ENCODE measurements around the gene ELANE.
A peak's percentile ranks its signal among the peaks of the same experiment; 100 is the strongest.
"Not testable (repeated sequence)": the region's sequence is repeated elsewhere in the genome, so short reads cannot be mapped to it uniquely, and the experiment has no call there.

The ELANE gene

DNA sequence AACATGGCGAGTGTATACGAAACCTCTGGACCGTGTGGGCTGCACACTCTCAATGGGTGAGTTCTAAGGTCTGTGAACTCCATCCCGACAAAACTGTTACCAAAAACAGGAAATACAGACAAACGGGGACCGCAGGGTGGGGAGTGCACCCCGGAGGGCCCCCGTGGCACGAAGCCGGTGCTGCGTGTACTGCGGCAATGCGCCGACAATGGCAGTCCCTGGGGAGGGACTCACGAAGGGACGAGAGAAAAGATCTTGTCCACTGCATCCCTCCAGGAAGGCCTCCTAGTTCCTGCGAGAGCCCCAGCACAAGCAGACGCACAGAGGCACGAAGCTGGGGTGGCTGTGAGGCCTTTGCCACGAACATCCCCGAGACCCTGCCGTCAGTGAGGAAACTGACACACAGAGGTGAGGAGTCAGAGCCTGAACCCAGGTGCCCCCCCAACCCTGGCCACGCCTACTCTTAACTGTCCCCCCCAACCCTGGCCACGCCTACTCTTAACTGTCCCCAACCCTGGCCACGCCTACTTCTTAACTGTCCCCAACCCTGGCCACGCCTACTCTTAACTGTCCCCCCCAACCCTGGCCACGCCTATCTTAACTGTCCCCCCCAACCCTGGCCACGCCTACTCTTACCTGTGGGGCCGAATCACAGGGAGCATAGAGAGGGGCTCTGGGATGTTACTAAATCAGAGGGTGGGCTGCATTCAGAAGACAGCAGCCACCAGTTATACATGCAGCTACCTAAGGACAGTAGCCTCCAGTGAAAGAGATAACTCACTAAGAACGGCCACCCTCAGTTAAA, 36.7 kb downstream of the ELANE start:
- H3K4me1 ChIP-seq (ENCODE audit: control insufficient read depth, insufficient read depth, low read length): no peaks in the 10 kb centered on the region
- H3K9me3 ChIP-seq (replicated peaks; ENCODE audit: low read length): no peaks in the 10 kb centered on the region
- peaks cover 36% of the 10 kb centered on the region for H3K36me3 ChIP-seq (ENCODE audit: insufficient read depth, low read length)
- no peak overlapping the region for H3K9ac ChIP-seq (ENCODE audit: low read depth, low read length)
- no peak overlapping the region for H3K4me3 ChIP-seq (ENCODE audit: low read length)
- no peak overlapping the region for H3K4me2 ChIP-seq (ENCODE audit: low read length)
- no peaks in the 10 kb centered on the region for H3K27me3 ChIP-seq (ENCODE audit: control insufficient read depth, insufficient read depth, low read length)

DNA sequence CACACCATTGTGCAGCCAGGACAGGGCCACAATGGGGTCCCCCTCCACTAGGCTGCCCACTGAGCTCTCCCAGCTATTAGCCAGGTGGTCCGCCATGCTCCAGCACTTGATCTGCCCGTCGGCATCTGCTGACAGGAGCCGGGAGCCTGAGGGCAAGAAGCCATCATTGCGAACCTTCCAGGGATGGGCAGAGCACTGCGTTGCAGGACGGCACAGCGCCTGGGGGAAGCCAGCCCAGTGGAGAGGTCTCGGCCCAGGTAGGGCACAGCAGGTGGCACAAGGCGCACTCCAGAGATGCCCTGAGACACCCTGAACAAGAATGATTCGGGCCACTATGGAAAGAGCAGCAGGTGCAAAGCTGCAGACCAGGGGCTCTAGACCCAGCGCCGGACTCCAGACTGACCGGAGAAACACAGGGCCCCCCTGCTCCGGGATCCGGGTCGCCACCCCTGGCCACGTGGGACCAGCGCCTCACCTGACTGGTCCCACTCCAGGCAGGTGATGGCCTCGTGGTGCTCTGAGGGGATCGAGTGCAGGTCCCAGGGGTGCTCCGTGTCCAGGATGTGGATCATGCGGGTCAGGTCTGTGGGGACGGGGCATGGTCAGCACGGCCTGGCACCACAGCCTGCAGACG, 37.7 kb downstream of the ELANE start:
- H3K4me2 ChIP-seq (ENCODE audit: low read length): no peak overlapping the region
- H3K36me3 ChIP-seq (ENCODE audit: insufficient read depth, low read length): peaks cover 36% of the 10 kb centered on the region
- H3K27me3 ChIP-seq (ENCODE audit: control insufficient read depth, insufficient read depth, low read length): no peaks in the 10 kb centered on the region
- H3K4me1 ChIP-seq (ENCODE audit: control insufficient read depth, insufficient read depth, low read length): no peaks in the 10 kb centered on the region
- no peak overlapping the region for H3K4me3 ChIP-seq (ENCODE audit: low read length)
- H3K9ac ChIP-seq (ENCODE audit: low read depth, low read length): no peak overlapping the region
- no peaks in the 10 kb centered on the region for H3K9me3 ChIP-seq (replicated peaks; ENCODE audit: low read length)

DNA sequence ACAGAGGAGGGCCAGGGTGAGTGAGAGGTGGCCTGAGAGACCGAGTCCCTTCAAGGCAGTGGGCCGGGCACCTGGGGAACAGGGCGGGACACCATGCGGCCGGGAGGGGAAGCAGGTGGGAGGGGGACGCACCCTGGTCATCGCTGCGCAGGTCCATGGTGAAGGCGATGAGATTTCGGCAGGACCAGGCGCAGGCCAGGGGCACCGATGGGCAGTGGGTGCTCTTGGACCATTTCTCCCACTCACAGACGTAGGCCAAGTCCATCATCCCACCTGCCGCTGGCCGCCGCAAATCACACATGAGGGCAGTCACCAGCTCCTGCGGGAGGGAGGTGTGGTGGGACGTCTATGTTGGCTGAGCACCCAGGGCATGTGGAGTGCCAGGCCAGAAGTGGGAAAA, 38.7 kb downstream of the ELANE start:
- H3K9me3 ChIP-seq (replicated peaks; ENCODE audit: low read length): no peaks in the 10 kb centered on the region
- no peak overlapping the region for H3K4me3 ChIP-seq (ENCODE audit: low read length)
- peaks cover 28% of the 10 kb centered on the region for H3K36me3 ChIP-seq (ENCODE audit: insufficient read depth, low read length)
- H3K4me2 ChIP-seq (ENCODE audit: low read length): no peak overlapping the region
- no peak overlapping the region for H3K9ac ChIP-seq (ENCODE audit: low read depth, low read length)
- H3K27me3 ChIP-seq (ENCODE audit: control insufficient read depth, insufficient read depth, low read length): no peaks in the 10 kb centered on the region
- H3K4me1 ChIP-seq (ENCODE audit: control insufficient read depth, insufficient read depth, low read length): no peaks in the 10 kb centered on the region

DNA sequence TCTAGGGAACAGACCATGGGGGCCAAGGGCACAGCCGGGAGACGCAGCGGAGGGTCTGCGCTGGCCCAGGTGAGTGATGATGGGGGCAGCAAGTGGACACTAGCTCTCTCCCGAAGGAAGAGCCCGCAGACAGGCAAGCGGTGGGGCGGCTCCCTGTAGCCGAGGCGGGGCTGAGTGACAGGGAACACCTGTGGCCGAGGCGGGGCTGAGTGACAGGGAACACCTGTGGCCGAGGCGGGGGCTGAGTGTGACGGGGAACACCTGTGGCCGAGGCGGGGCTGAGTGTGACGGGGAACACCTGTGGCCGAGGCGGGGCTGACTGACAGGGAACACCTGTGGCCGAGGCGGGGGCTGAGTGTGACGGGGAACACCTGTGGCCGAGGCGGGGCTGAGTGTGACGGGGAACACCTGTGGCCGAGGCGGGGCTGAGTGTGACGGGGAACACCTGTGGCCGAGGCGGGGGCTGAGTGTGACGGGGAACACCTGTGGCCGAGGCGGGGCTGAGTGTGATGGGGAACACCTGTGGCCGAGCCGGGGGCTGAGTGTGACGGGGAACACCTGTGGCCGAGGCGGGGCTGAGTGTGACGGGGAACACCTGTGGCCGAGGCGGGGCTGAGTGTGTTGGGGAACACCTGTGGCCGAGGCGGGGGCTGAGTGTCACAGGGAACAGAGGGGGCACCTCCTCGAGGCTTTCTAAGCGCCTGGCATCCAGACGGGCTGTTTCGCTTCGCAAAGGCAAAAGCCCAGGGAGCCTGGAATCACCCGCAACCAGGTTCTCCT, 39.5 kb downstream of the ELANE start:
- not testable (repeated sequence) for H3K9me3 ChIP-seq (replicated peaks; ENCODE audit: low read length); H3K27me3 ChIP-seq (ENCODE audit: control insufficient read depth, insufficient read depth, low read length); H3K4me1 ChIP-seq (ENCODE audit: control insufficient read depth, insufficient read depth, low read length)
- Histone ChIP-seq H3K9ac (ENCODE audit: low read depth, low read length) (peak overlapping the region; percentile 81), H3K4me2 (ENCODE audit: low read length) (peak overlapping the region; percentile 97), H3K4me3 (ENCODE audit: low read length) (peak overlapping the region; percentile 90), H3K36me3 (ENCODE audit: insufficient read depth, low read length) (peaks cover 26% of the 10 kb centered on the region)

DNA sequence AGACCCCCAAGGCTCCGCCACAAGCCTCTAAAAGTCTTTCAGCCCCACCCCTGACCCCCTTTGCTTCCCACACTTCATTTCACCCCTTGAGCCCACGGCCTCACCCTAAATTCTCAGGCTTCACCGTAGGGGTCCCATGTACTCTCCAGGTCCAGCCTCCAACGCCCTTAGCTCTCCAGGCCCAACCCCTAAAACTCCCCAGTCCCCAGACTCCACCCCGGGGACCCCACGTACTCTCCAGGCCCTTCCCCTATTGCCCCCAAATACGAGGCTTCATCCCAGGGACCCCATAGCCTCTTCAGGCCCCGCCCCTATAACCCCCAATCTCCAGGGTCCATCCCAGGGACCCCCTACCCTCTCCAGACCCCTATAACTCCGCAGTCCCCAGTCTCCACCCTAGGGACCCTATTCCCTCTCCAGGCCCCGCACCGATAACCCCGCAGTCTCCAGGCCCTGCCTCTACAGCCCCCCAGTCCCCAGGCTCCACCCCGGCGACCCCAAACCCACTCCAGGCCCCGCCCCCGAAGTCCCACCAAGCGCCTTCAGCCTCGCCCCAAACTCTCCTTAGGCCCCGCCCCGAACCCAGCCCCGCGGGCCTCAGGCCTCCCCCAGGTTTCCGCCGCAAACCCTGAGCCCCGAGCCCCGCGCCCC, 40.3 kb downstream of the ELANE start:
- Histone ChIP-seq H3K9ac (ENCODE audit: low read depth, low read length) (peak overlapping the region; percentile 81), H3K4me2 (ENCODE audit: low read length) (peak overlapping the region; percentile 97), H3K36me3 (ENCODE audit: insufficient read depth, low read length) (peaks cover 28% of the 10 kb centered on the region), H3K4me1 (ENCODE audit: control insufficient read depth, insufficient read depth, low read length) (no peaks in the 10 kb centered on the region), H3K27me3 (ENCODE audit: control insufficient read depth, insufficient read depth, low read length) (no peaks in the 10 kb centered on the region), H3K9me3 (replicated peaks; ENCODE audit: low read length) (no peaks in the 10 kb centered on the region), H3K4me3 (ENCODE audit: low read length) (peak overlapping the region; percentile 90)

DNA sequence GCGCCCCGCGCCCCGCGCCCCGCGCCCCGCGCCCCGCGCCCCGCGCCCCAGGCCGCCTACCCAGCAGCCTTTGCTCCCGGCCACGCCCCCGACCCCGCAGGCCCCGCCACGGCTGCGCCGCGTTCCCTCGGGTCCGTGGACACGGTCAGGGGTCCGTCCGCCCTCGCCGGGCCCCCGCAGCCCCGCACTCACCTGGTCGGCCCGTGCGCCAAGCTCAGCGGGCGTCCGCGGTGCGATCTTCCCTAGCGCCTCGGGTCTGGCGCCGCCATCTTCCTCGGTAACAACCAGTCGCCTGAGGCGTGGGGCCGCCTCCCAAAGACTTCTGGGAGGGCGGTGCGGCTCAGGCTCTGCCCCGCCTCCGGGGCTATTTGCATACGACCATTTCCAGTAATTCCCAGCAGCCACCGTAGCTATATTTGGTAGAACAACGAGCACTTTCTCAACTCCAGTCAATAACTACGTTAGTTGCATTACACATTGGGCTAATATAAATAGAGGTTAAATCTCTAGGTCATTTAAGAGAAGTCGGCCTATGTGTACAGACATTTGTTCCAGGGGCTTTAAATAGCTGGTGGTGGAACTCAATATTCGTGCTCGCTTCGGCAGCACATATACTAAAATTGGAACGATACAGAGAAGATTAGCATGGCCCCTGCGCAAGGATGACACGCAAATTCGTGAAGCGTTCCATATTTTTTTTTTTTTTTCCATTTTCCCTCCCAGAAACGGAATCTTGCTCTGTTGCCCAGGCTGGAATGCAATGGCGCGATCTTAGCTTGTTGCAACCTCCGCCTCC, 41.0 kb downstream of the ELANE start, which contains the start of the genes MED16 and RNU6-9:
TSS of gene MED16 (minus strand) at position 294 of the 796 bp plus-strand sequence. CDS start 2,056 bp downstream, outside the sequence.
TSS of gene RNU6-9 (plus strand) at position 591 of the 796 bp plus-strand sequence.
- no peaks in the 10 kb centered on the region for H3K27me3 ChIP-seq (ENCODE audit: control insufficient read depth, insufficient read depth, low read length)

DNA sequence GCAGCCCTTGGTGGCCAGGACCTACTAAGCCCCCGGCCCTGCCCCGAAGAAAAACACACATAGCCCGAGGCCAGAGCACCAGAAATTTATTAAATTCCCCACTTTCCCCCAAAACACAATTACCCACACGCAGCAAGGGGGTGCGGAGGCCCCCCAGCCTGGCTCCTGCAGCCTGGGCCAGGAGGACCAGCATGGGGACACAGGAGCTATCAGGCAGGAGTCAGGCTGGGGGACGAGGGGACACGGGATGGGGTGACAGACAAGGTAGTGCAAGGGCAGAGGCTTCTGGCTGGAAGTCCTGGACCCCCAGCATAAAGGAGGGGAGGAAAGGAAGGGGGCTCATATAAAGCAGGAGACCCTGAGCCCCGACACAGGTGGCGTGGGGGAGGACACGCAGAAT, 44.3 kb downstream of the ELANE start:
- Histone ChIP-seq H3K9me3 (replicated peaks; ENCODE audit: low read length) (no peaks in the 10 kb centered on the region), H3K27me3 (ENCODE audit: control insufficient read depth, insufficient read depth, low read length) (no peaks in the 10 kb centered on the region), H3K9ac (ENCODE audit: low read depth, low read length) (no peak overlapping the region), H3K4me3 (ENCODE audit: low read length) (no peak overlapping the region), H3K4me2 (ENCODE audit: low read length) (no peak overlapping the region), H3K4me1 (ENCODE audit: control insufficient read depth, insufficient read depth, low read length) (no peaks in the 10 kb centered on the region), H3K36me3 (ENCODE audit: insufficient read depth, low read length) (peaks cover 26% of the 10 kb centered on the region)

More for the DNA sequence above, 41.0 kb downstream of the ELANE start, which contains the start of the genes MED16 and RNU6-9:
- peaks cover 31% of the 10 kb centered on the region for H3K36me3 ChIP-seq (ENCODE audit: insufficient read depth, low read length)
- no peaks in the 10 kb centered on the region for H3K4me1 ChIP-seq (ENCODE audit: control insufficient read depth, insufficient read depth, low read length)
- peak within 1 kb of the TSS; percentile 90 for H3K4me3 ChIP-seq (ENCODE audit: low read length)
- H3K4me2 ChIP-seq (ENCODE audit: low read length): peak within 1 kb of the TSS; percentile 97
- H3K9ac ChIP-seq (ENCODE audit: low read depth, low read length): peak within 1 kb of the TSS; percentile 90
- H3K9me3 ChIP-seq (replicated peaks; ENCODE audit: low read length): no peaks in the 10 kb centered on the region

DNA sequence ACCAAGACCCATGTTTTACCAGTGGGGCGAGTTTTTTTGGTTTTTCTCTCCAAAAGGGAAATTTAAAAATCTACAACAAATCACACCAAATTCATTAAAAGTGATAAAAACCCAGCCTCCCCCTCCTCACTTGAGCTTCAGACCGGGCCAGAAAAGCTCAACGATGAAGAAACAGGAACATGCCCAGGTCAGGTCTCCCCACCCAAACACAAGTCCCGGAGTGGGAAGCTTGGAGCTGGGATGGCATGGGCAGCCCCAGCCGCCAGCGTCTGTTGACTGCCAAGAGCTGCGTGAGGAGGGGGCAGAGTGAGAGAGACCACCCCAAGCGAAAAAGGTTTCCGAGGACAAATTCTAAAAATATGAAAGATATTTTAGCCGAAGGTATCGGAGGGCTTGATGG, 44.9 kb downstream of the ELANE start:
- no peak overlapping the region for H3K4me3 ChIP-seq (ENCODE audit: low read length)
- H3K27me3 ChIP-seq (ENCODE audit: control insufficient read depth, insufficient read depth, low read length): no peaks in the 10 kb centered on the region
- H3K9me3 ChIP-seq (replicated peaks; ENCODE audit: low read length): no peaks in the 10 kb centered on the region
- H3K36me3 ChIP-seq (ENCODE audit: insufficient read depth, low read length): peaks cover 30% of the 10 kb centered on the region
- no peaks in the 10 kb centered on the region for H3K4me1 ChIP-seq (ENCODE audit: control insufficient read depth, insufficient read depth, low read length)
- no peak overlapping the region for H3K4me2 ChIP-seq (ENCODE audit: low read length)
- no peak overlapping the region for H3K9ac ChIP-seq (ENCODE audit: low read depth, low read length)

DNA sequence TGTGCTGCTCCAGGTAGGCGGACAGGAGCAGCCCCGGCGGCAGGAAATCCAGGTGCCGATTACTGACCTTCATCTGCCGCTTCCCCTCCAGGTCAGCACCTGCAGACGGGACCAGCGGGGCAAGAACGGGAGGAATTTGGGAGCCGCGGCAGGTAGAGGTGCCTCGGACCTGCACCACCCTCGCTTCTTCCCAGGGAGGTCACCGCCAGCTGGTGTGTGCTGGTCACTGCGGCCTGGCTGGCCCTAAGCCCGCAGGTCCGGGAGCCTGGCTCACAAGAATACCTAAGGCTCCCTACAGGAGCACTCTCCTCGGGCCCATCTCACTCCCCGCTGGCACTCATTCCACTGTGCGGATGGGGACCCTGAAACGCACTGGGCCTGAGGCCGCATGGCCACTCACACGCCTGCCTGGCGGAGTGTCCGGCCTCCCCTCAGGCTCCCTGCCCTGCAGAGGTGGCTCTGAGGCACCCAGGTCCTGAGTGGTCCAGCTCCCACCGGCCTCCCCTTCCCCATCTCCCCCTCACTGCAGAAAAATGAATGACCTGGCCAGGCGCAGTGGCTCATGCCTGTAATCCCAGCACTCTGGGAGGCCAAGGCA, 45.4 kb downstream of the ELANE start:
- H3K27me3 ChIP-seq (ENCODE audit: control insufficient read depth, insufficient read depth, low read length): no peaks in the 10 kb centered on the region
- H3K9ac ChIP-seq (ENCODE audit: low read depth, low read length): no peak overlapping the region
- H3K36me3 ChIP-seq (ENCODE audit: insufficient read depth, low read length): peaks cover 32% of the 10 kb centered on the region
- no peak overlapping the region for H3K4me3 ChIP-seq (ENCODE audit: low read length)
- H3K4me1 ChIP-seq (ENCODE audit: control insufficient read depth, insufficient read depth, low read length): peaks cover 2% of the 10 kb centered on the region
- no peaks in the 10 kb centered on the region for H3K9me3 ChIP-seq (replicated peaks; ENCODE audit: low read length)
- no peak overlapping the region for H3K4me2 ChIP-seq (ENCODE audit: low read length)

DNA sequence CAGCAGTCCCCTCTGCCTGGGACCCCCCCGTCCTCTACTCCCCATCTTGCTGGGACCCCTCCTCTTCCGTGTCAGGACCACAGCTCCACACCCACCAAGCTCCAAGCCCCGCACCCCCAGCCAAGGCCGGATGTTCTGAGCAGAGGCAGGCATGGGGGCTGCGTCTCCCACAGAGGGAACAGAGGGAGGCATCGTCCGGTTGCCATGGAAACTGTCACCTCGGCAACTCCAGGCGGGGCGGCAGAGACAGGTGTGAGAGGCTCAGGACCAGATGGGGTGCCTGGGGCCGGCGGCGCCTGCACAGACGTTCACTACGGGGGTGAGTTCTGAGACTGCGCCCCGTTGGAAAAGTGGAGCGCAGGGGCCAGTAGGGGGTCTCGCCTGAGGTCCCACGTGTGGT, 46.6 kb downstream of the ELANE start:
- Histone ChIP-seq H3K4me3 (ENCODE audit: low read length) (no peak overlapping the region), H3K9ac (ENCODE audit: low read depth, low read length) (no peak overlapping the region), H3K9me3 (replicated peaks; ENCODE audit: low read length) (no peaks in the 10 kb centered on the region), H3K36me3 (ENCODE audit: insufficient read depth, low read length) (peaks cover 32% of the 10 kb centered on the region), H3K4me2 (ENCODE audit: low read length) (no peak overlapping the region), H3K4me1 (ENCODE audit: control insufficient read depth, insufficient read depth, low read length) (peaks cover 12% of the 10 kb centered on the region), H3K27me3 (ENCODE audit: control insufficient read depth, insufficient read depth, low read length) (no peaks in the 10 kb centered on the region)
